Esophagus muscularis mucosa (tissue), 4 donors: Measurements from ENCODE around the gene DSN1. TPM values are rescaled to one million over a fixed set of nuclear protein-coding genes. Genes with fewer than 3 reads are reported as not detected.

Experiments
- DNase-seq: peaks from one replicate; pipeline ENCODE4 v3.0.0-alpha.2; 2017; ENCODE audit errors: extremely low spot score
- H3K27ac ChIP-seq, 4 donors: fragments of 200-600 bp; sonication (generic); replicated peaks in 1 of 4; 1 replicate in 3 of 4; 2 replicates in 1 of 4; pipeline ENCODE4 v1.5.1; 2016 to 2019; ENCODE audit warnings: mild to moderate bottlenecking in 1 of 4
- H3K27me3 ChIP-seq, 4 donors: fragments of 200-600 bp; sonication (generic); one replicate each; pipeline versions ENCODE4 v1.5.1 to v1.6.0; 2016 to 2019
- H3K36me3 ChIP-seq, 4 donors: fragments of 200-600 bp; sonication (generic); one replicate each; pipeline ENCODE4 v1.5.1; 2016 to 2019
- H3K4me1 ChIP-seq, 4 donors: fragments of 200-600 bp; sonication (generic); one replicate each; pipeline ENCODE4 v1.5.1; 2016 to 2019
- H3K4me3 ChIP-seq, 4 donors: fragments of 200-600 bp; sonication (generic); 1 replicate in 2 of 4; 2 replicates in 2 of 4; pipeline ENCODE4 v1.5.1; 2016 to 2019; ENCODE audit warnings: mild to moderate bottlenecking in 4 of 4, moderate library complexity in 1 of 4
- H3K9me3 ChIP-seq, 4 donors: fragments of 200-600 bp; sonication (generic); 1 replicate in 3 of 4; 2 replicates in 1 of 4; pipeline ENCODE4 v1.5.1; 2016 to 2019
- CTCF ChIP-seq, 3 experiments: fragments of 200-600 bp in 2 of 3; fragments of 450-650 bp in 1 of 3; sonication (generic) in 2 of 3; IDR thresholded peaks; one replicate each; pipeline ENCODE4 v1.5.1; 2017 to 2019; ENCODE audit warnings: antibody characterized with exemption in 3 of 3, mild to moderate bottlenecking in 2 of 3, moderate library complexity in 1 of 3
- EP300 ChIP-seq: sonication (generic); formaldehyde crosslinking; IDR thresholded peaks from one replicate; pipeline ENCODE4 v1.6.1; 2017; ENCODE audit warnings: antibody characterized with exemption
- POLR2A ChIP-seq: fragments of 450-650 bp; IDR thresholded peaks from one replicate; pipeline ENCODE4 v1.6.1; 2017; ENCODE audit warnings: antibody characterized with exemption, moderate library complexity, mild to moderate bottlenecking, low read depth
- POLR2AphosphoS5 ChIP-seq, 2 donors: sonication (generic); formaldehyde crosslinking; IDR thresholded peaks; one replicate each; pipeline ENCODE4 v1.6.1; 2017; ENCODE audit warnings: antibody characterized with exemption in 2 of 2
- WGBS: methylation state at CpG from one replicate; pipeline ENCODE4 v1.1.5; 2018; 5-methylcytosine and 5-hydroxymethylcytosine counted together
- intact Hi-C: fragments of 100-400 bp; cut with DNase I; formaldehyde crosslinking; loops from one replicate; pipeline ENCODE4 v1.15.1; 2023
- total RNA-seq, 4 donors: library from RNA; depleted of rRNA; stranded (reverse); fragments of >200 nt; gene quantifications; one replicate each; pipeline versions ENCODE4 v1.1.0 to v1.2.1, GENCODE V29; 2016

Gene DSN1
- total RNA-seq, 4 donors from 2014 or later = 5.1 to 7.5 (median 6.3) TPM

GRCh38 chr20:36793294-36794115, 19.9 kb upstream of the DSN1 start:
- H3K9me3 ChIP-seq = no peaks in the 10 kb centered on the region
- H3K4me3 ChIP-seq = no peak overlapping the region
- no peak overlapping the region for H3K27ac ChIP-seq
- no peaks in the 10 kb centered on the region for H3K27me3 ChIP-seq
- peaks cover 69 to 96% (median 85%) of the 10 kb centered on the region in 4 donors for H3K36me3 ChIP-seq
- peaks cover 0 to 13% (median 10%) of the 10 kb centered on the region in 4 donors for H3K4me1 ChIP-seq
- 91% methylated on average over 16 of the region's 36 CpGs for WGBS
- DNase-seq = no peak
- intact Hi-C loops = no loop called here
- TF ChIP-seq POLR2AphosphoS5 (IDR thresholded peaks at IDR 0.05) (no peak), POLR2A (no peak), CTCF (IDR thresholded peaks at IDR 0.05) (no peak), EP300 (no peak)

- intact Hi-C loops = no loop called here
- TF ChIP-seq CTCF (IDR thresholded peaks at IDR 0.05) = peak in 2 of 3 experiments; percentile 36 to 42
- TF ChIP-seq POLR2AphosphoS5 (IDR thresholded peaks at IDR 0.05) = peak in 1 of 2 donors; percentile 24
- no peak for TF ChIP-seq EP300
- TF ChIP-seq POLR2A = no peak
- 79% methylated on average over 3 of the region's 3 CpGs for WGBS
These were observed 18.9 kb upstream of the DSN1 start for GRCh38 chr20:36792422-36792821.

GRCh38 chr20:36791862-36792261, 18.3 kb upstream of the DSN1 start:
- no peaks in the 10 kb centered on the region for H3K27me3 ChIP-seq
- intact Hi-C loops = no loop called here
- peaks cover 0 to 13% (median 10%) of the 10 kb centered on the region in 4 donors for H3K4me1 ChIP-seq
- H3K4me3 ChIP-seq = no peak overlapping the region
- 91% methylated on average over 5 of the region's 5 CpGs for WGBS
- no peaks in the 10 kb centered on the region for H3K9me3 ChIP-seq
- no peak overlapping the region for H3K27ac ChIP-seq
- TF ChIP-seq POLR2A (no peak), CTCF (IDR thresholded peaks at IDR 0.05) (no peak), POLR2AphosphoS5 (IDR thresholded peaks at IDR 0.05) (no peak), EP300 (no peak)
- H3K36me3 ChIP-seq = peaks cover 53 to 96% (median 79%) of the 10 kb centered on the region in 4 donors
- DNase-seq = no peak

More at GRCh38 chr20:36792422-36792821, 18.9 kb upstream of the DSN1 start:
- H3K4me3 ChIP-seq = no peak overlapping the region
- peaks cover 0 to 13% (median 10%) of the 10 kb centered on the region in 4 donors for H3K4me1 ChIP-seq
- DNase-seq = no peak
- no peak overlapping the region for H3K27ac ChIP-seq
- peaks cover 59 to 96% (median 79%) of the 10 kb centered on the region in 4 donors for H3K36me3 ChIP-seq
- H3K9me3 ChIP-seq = no peaks in the 10 kb centered on the region
- no peaks in the 10 kb centered on the region for H3K27me3 ChIP-seq

- Histone ChIP-seq H3K36me3 (peaks cover 19 to 87% (median 65%) of the 10 kb centered on the region in 4 donors), H3K27me3 (no peaks in the 10 kb centered on the region), H3K4me1 (peaks cover 7 to 26% (median 23%) of the 10 kb centered on the region in 4 donors), H3K27ac (no peak overlapping the region), H3K9me3 (no peaks in the 10 kb centered on the region), H3K4me3 (no peak overlapping the region)
- WGBS = 87% methylated on average over 5 of the region's 5 CpGs
- DNase-seq = no peak
- intact Hi-C loops = no loop called here
- no peak for TF ChIP-seq POLR2AphosphoS5 (IDR thresholded peaks at IDR 0.05)
- no peak for TF ChIP-seq CTCF (IDR thresholded peaks at IDR 0.05)
- TF ChIP-seq EP300 = no peak
- no peak for TF ChIP-seq POLR2A
These were observed 13.1 kb upstream of the DSN1 start for GRCh38 chr20:36786663-36787062.
